ENCODE measurements around the gene PDF. TPM values are rescaled to one million over a fixed set of nuclear protein-coding genes. Genes with fewer than 3 reads are reported as not detected.

PDF gene
- total and polyA plus RNA-seq, 2 of the 13 experiments (the other 11 are each of a cell fraction or from before 2014, with no cell fraction given): 12.4 to 48.8 TPM

DNA sequence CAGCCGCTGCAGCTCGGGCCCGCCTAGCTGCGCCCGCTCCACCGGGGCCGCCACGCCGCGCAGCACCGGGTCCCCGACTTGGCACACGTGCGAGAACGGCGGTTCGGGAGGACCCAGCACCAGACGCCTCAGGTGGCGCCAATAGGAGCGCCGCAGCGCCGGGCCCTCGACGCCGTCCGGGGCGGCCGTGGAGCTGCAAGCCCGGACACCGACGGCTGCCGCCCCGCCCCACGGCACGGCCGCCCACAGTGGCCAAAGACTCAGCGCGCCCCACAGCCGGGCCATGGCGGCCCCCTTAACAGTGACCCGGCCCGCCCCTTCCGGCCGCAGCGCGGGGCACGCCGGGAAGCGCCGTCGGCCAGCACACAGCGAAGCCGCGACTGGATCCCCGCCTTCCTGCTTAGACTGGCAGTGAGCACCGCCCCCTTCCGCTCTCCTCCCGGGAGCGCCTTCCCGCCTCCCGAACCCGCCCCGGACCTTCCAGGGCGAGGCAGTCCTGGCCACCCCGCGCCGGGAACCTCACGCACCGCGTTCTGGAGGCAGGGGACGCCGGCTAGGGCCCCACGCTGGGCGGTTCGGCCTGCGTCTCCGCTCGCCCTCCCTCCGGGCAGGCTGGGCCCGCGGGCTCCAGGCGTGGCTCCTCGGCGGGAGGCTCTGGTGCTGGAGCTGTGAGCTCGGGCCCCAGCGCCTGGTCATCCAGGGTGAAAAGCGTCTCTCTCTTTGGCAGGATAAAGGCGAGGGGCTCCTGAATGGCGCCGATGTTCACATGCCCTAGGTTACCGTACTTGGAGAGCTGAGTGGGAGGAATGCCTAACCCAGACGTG is at the start of gene PDF (continued):
- TF ChIP-seq HDAC2 (CRISPR knock-in tag; IDR thresholded peaks at IDR 0.05) (peak; percentile 82), NKX3-1 (CRISPR knock-in tag; IDR thresholded peaks at IDR 0.05) (peak; percentile 61; the same call in 1 of the 2 replicates), ZNF333 (CRISPR knock-in tag; IDR thresholded peaks at IDR 0.05; ENCODE audit: borderline replicate concordance) (peak; percentile 79), ERF (CRISPR knock-in tag; IDR thresholded peaks at IDR 0.05) (peak; percentile 98), ARNT2 (CRISPR knock-in tag; IDR thresholded peaks at IDR 0.05; ENCODE audit: low read depth) (peak; percentile 91), ZSCAN25 (CRISPR knock-in tag; IDR thresholded peaks at IDR 0.05) (no peak), FOSL2 (CRISPR knock-in tag; IDR thresholded peaks at IDR 0.05) (peak; percentile 49), RAD51 (IDR thresholded peaks at IDR 0.05; ENCODE audit: borderline replicate concordance) (no peak), MAF1 (CRISPR knock-in tag; IDR thresholded peaks at IDR 0.05; ENCODE audit: borderline replicate concordance) (peak; percentile 63; the same call in 1 of the 2 replicates), ZNF775 (CRISPR knock-in tag; IDR thresholded peaks at IDR 0.05; ENCODE audit: borderline replicate concordance) (no peak), SRY (CRISPR knock-in tag; IDR thresholded peaks at IDR 0.05) (no peak), TAF1 (CRISPR knock-in tag; IDR thresholded peaks at IDR 0.05) (peak; percentile 92), PHF5A (CRISPR knock-in tag; IDR thresholded peaks at IDR 0.05; ENCODE audit: low read depth, unreplicated experiment) (peak; percentile 99), EZH2 (conservative IDR thresholded peaks at IDR 0.05; ENCODE audit: low read depth, low read length) (no peak), MED8 (CRISPR knock-in tag; IDR thresholded peaks at IDR 0.05; ENCODE audit: insufficient replicate concordance) (peak; percentile 92), HMGXB3 (CRISPR knock-in tag; IDR thresholded peaks at IDR 0.05; ENCODE audit: borderline replicate concordance) (no peak; the same call in 1 of the 2 replicates), ZNF816 (CRISPR knock-in tag; IDR thresholded peaks at IDR 0.05; ENCODE audit: borderline replicate concordance) (peak; percentile 57; the same call in 1 of the 2 replicates)
- TF ChIP-seq, protein P1, sequence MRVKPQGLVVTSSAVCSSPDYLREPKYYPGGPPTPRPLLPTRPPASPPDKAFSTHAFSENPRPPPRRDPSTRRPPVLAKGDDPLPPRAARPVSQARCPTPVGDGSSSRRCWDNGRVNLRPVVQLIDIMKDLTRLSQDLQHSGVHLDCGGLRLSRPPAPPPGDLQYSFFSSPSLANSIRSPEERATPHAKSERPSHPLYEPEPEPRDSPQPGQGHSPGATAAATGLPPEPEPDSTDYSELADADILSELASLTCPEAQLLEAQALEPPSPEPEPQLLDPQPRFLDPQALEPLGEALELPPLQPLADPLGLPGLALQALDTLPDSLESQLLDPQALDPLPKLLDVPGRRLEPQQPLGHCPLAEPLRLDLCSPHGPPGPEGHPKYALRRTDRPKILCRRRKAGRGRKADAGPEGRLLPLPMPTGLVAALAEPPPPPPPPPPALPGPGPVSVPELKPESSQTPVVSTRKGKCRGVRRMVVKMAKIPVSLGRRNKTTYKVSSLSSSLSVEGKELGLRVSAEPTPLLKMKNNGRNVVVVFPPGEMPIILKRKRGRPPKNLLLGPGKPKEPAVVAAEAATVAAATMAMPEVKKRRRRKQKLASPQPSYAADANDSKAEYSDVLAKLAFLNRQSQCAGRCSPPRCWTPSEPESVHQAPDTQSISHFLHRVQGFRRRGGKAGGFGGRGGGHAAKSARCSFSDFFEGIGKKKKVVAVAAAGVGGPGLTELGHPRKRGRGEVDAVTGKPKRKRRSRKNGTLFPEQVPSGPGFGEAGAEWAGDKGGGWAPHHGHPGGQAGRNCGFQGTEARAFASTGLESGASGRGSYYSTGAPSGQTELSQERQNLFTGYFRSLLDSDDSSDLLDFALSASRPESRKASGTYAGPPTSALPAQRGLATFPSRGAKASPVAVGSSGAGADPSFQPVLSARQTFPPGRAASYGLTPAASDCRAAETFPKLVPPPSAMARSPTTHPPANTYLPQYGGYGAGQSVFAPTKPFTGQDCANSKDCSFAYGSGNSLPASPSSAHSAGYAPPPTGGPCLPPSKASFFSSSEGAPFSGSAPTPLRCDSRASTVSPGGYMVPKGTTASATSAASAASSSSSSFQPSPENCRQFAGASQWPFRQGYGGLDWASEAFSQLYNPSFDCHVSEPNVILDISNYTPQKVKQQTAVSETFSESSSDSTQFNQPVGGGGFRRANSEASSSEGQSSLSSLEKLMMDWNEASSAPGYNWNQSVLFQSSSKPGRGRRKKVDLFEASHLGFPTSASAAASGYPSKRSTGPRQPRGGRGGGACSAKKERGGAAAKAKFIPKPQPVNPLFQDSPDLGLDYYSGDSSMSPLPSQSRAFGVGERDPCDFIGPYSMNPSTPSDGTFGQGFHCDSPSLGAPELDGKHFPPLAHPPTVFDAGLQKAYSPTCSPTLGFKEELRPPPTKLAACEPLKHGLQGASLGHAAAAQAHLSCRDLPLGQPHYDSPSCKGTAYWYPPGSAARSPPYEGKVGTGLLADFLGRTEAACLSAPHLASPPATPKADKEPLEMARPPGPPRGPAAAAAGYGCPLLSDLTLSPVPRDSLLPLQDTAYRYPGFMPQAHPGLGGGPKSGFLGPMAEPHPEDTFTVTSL (CRISPR knock-in tag; IDR thresholded peaks at IDR 0.05; ENCODE audit: borderline replicate concordance): no peak; the same call in 1 of the 2 replicates
